Heart left ventricle (tissue), 13 donors: ENCODE results near the gene PRR19.
A peak's percentile ranks its signal among the peaks of the same experiment; 100 is the strongest.

Experiments
- CTCF ChIP-seq, 12 donors: fragments of 200-600 bp; sonication (generic) in 4 of 12; IDR thresholded peaks; one replicate each; pipeline versions ENCODE4 v1.5.0 to v1.8.0; 2018 to 2022; ENCODE audit warnings: antibody characterized with exemption in 12 of 12, mild to moderate bottlenecking in 5 of 12
- POLR2A ChIP-seq, 2 donors: fragments of 450-650 bp; IDR thresholded peaks; one replicate each; pipeline ENCODE4 v1.6.1; 2017; ENCODE audit warnings: antibody characterized with exemption in 2 of 2, mild to moderate bottlenecking in 2 of 2, moderate library complexity in 2 of 2
- donor health status: ischemic (EF 13 %, LVEDD 7.1; RV severe dilation, severe dysfunction).
- donor health status: DM: no; HTN: yes; CAD: no.
- donor health status: DM: no; HTN: no; CAD: no.
- donor health status: ischemic (EF 25% LVEDD 6.9; RV normal size, moderate dysfunction).
- donor health status: ischemic (EF 25% LVEDD 5.7; RV mildly dilated, moderate dysfunction).
- donor health status: ischemic (EF 35%, LVEDD 5.7; RV mildly dilated, moderate dysfunction).
- donor health status: nonischemic (EF 11% LVEDD 7.7; RV severe dilation, severe dysfunction).
- donor health status: DM: yes; HTN: yes; CAD: no.
- donor health status: PGD.
- donor health status: ischemic (EF 29% LVEDD 5.4; RV normal size, mild dysfunction).
- donor health status: nonischemic (EF 23%, LVEDD 6.1; RV moderate dilation, normal function).

GRCh38 chr19:42325896-42326771 is 24.2 kb downstream of the PRR19 start:
- peak in 1 of 12 donors; percentile 15 for TF ChIP-seq CTCF (IDR thresholded peaks at IDR 0.05)
- no peak for TF ChIP-seq POLR2A (IDR thresholded peaks at IDR 0.05)
